Muscle of leg (tissue), 11 donors: ENCODE measurements around the gene GABPA. TPM values are rescaled to one million over a fixed set of nuclear protein-coding genes. Genes with fewer than 3 reads are reported as not detected.
A peak's percentile ranks its signal among the peaks of the same experiment; 100 is the strongest.
"Not testable (repeated sequence)": the region's sequence is repeated elsewhere in the genome, so short reads cannot be mapped to it uniquely, and the experiment has no call there.

Experiments used
- DNase-seq: peaks from one replicate; pipeline ENCODE4 v3.0.0; 2013
- H3K27ac ChIP-seq: one replicate; pipeline ENCODE4 v1.5.1; 2013; ENCODE audit warnings: mild to moderate bottlenecking, low read length, control low read depth
- H3K27me3 ChIP-seq: one replicate; pipeline ENCODE4 v1.6.1; 2013; ENCODE audit warnings: low read length; ENCODE audit not compliant: control insufficient read depth, insufficient read depth
- H3K36me3 ChIP-seq: one replicate; pipeline ENCODE4 v1.6.1; 2013; ENCODE audit warnings: low read length; ENCODE audit not compliant: control insufficient read depth, insufficient read depth
- H3K4me1 ChIP-seq: one replicate; pipeline ENCODE4 v1.6.1; 2013; ENCODE audit warnings: low read length; ENCODE audit not compliant: control insufficient read depth, insufficient read depth
- H3K4me3 ChIP-seq: one replicate; pipeline ENCODE4 v1.5.1; 2013; ENCODE audit warnings: low read length, control low read depth
- H3K9me3 ChIP-seq: replicated peaks from 2 replicates; pipeline ENCODE4 v1.6.1; 2013; ENCODE audit warnings: low read depth, low read length; ENCODE audit not compliant: control insufficient read depth
- WGBS: methylation state at CpG from one replicate; pipeline ENCODE4 v1.1.5; 2013; ENCODE audit warnings: missing lambda C conversion rate; ENCODE audit not compliant: insufficient coverage; 5-methylcytosine and 5-hydroxymethylcytosine counted together
- polyA plus RNA-seq, 8 donors: library from polyadenylated mRNA; unstranded; fragments of 120-200 nt; gene quantifications; one replicate each; pipeline versions ENCODE4 v1.2.1 to v1.2.3, GENCODE V29; 2013; ENCODE audit warnings: inconsistent platforms in 1 of 8, low replicate concordance in 1 of 8; ENCODE audit not compliant: insufficient read length in 8 of 8, insufficient read depth in 1 of 8
- total RNA-seq: library from RNA; stranded (reverse); fragments of 120-200 nt; gene quantifications from one replicate; pipeline ENCODE4 v1.2.4, GENCODE V29; 2013

Gene GABPA
- total and polyA plus RNA-seq, 9 donors = 23.2 to 39.7 (median 29.6) TPM

- no peaks in the 10 kb centered on the region for H3K27me3 ChIP-seq
- no peaks in the 10 kb centered on the region for H3K9me3 ChIP-seq
- whole genome bisulfite sequencing = no CpG with 5 or more reads among the region's 1 CpG
- H3K4me3 ChIP-seq = no peak overlapping the region
- no peaks in the 10 kb centered on the region for H3K4me1 ChIP-seq
- DNase-seq = no peak
- H3K36me3 ChIP-seq = peaks cover 35% of the 10 kb centered on the region
- H3K27ac ChIP-seq = no peak overlapping the region
Measured at GRCh38 chr21:25760677-25761076, 25.9 kb downstream of the GABPA start.

GRCh38 chr21:25764065-25764464, 29.3 kb downstream of the GABPA start:
- Histone ChIP-seq H3K36me3 (peaks cover 31% of the 10 kb centered on the region), H3K4me3 (no peak overlapping the region), H3K27me3 (no peaks in the 10 kb centered on the region), H3K4me1 (no peaks in the 10 kb centered on the region), H3K9me3 (no peaks in the 10 kb centered on the region), H3K27ac (no peak overlapping the region)
- DNase-seq = no peak
- no CpG with 5 or more reads among the region's 3 CpGs for WGBS

DNA sequence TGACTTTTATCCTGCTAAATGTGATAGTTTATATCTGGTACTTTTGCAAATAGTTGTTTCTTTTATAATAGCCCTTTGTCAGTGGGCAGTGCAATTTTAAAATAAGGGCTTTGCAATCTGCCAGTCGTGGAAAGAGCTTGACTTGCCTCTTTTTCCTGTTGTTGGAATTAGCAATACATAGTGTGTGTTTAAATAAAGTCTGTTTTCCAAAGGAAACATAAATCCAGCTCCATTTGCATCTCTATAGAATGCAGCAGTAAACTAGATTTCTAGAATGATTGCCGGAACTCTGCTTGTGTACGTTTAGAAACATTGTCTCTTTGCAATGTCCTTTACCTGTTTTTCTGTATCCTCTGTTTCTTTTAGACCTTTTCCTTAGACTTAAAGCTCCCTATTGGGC, 33.1 kb downstream of the GABPA start:
- WGBS = no CpG with 5 or more reads among the region's 3 CpGs
- peaks cover 9% of the 10 kb centered on the region for H3K36me3 ChIP-seq
- no peaks in the 10 kb centered on the region for H3K27me3 ChIP-seq
- H3K27ac ChIP-seq = no peak overlapping the region
- no peaks in the 10 kb centered on the region for H3K9me3 ChIP-seq
- H3K4me1 ChIP-seq = no peaks in the 10 kb centered on the region
- H3K4me3 ChIP-seq = no peak overlapping the region
- DNase-seq = no peak

- Histone ChIP-seq H3K36me3 (no peaks in the 10 kb centered on the region), H3K4me3 (no peak overlapping the region), H3K27me3 (no peaks in the 10 kb centered on the region), H3K27ac (no peak overlapping the region), H3K4me1 (no peaks in the 10 kb centered on the region), H3K9me3 (no peaks in the 10 kb centered on the region)
- 86% methylated on average over 1 of the region's 2 CpGs for WGBS
- DNase-seq = no peak
Measured at GRCh38 chr21:25772686-25773085, 37.9 kb downstream of the GABPA start.

GRCh38 chr21:25776440-25776839, 41.7 kb downstream of the GABPA start:
- no peak overlapping the region for H3K27ac ChIP-seq
- no peak overlapping the region for H3K4me3 ChIP-seq
- no peaks in the 10 kb centered on the region for H3K9me3 ChIP-seq
- no peaks in the 10 kb centered on the region for H3K27me3 ChIP-seq
- no peak for DNase-seq
- WGBS = no CpG with 5 or more reads among the region's 4 CpGs
- H3K36me3 ChIP-seq = no peaks in the 10 kb centered on the region
- H3K4me1 ChIP-seq = no peaks in the 10 kb centered on the region

DNA sequence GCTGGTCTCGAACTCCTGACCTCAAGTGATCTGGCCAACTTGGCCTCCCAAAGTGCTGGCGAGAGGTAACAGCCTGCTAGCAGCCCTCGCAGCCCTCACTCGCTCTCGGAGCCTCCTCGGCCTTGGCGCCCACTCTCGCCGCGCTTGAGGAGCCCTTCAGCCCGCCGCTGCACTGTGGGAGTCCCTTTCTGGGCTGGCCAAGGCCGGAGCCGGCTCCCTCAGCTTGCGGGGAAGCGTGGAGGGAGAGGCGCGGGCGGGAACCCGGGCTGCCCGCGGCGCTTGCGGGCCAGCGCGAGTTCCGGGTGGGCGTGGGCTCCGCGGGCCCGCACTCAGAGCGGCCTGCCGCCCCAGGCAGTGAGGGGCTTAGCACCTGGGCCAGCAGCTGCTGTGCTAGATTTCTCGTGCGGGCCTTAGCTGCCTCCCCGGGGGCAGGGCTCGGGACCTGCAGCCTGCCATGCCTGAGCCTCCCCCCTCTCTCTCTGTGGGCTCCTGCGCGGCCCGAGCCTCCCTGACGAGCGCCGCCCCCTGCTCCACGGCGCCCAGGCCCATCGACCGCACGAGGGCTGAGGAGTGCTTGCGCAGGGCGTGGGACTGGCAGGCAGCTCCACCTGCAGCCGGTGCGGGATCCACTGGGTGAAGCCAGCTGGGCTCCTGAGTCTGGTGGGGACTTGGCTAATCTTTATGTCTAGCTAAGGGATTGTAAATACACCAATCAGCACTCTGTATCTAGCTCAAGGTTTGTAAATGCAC, 43.5 kb downstream of the GABPA start:
- not testable (repeated sequence) for H3K27ac ChIP-seq, H3K27me3 ChIP-seq, DNase-seq, H3K36me3 ChIP-seq, H3K9me3 ChIP-seq, H3K4me3 ChIP-seq, H3K4me1 ChIP-seq
- WGBS = 90% methylated on average over 49 of the region's 52 CpGs

GRCh38 chr21:25788677-25789076, 53.9 kb downstream of the GABPA start:
- H3K27me3 ChIP-seq = peaks cover 3% of the 10 kb centered on the region
- WGBS = 72% methylated on average over 5 of the region's 6 CpGs
- no peak overlapping the region for H3K4me3 ChIP-seq
- DNase-seq = no peak
- H3K4me1 ChIP-seq = peaks cover 5% of the 10 kb centered on the region
- H3K27ac ChIP-seq = no peak overlapping the region
- no peaks in the 10 kb centered on the region for H3K9me3 ChIP-seq
- H3K36me3 ChIP-seq = no peaks in the 10 kb centered on the region

GRCh38 chr21:25790122-25790877, 55.5 kb downstream of the GABPA start:
- no peaks in the 10 kb centered on the region for H3K9me3 ChIP-seq
- no peaks in the 10 kb centered on the region for H3K36me3 ChIP-seq
- peaks cover 2% of the 10 kb centered on the region for H3K27me3 ChIP-seq
- WGBS = 0% methylated on average over 3 of the region's 7 CpGs
- H3K4me3 ChIP-seq = peak overlapping the region; percentile 29
- H3K4me1 ChIP-seq = peaks cover 5% of the 10 kb centered on the region
- peak overlapping the region; percentile 65 for H3K27ac ChIP-seq
- DNase-seq = peak; percentile 73

- no peaks in the 10 kb centered on the region for H3K9me3 ChIP-seq
- no peak overlapping the region for H3K4me3 ChIP-seq
- peaks cover 2% of the 10 kb centered on the region for H3K27me3 ChIP-seq
- H3K27ac ChIP-seq = no peak overlapping the region
- no peaks in the 10 kb centered on the region for H3K36me3 ChIP-seq
- peak; percentile 30 for DNase-seq
- peaks cover 5% of the 10 kb centered on the region for H3K4me1 ChIP-seq
Measured at GRCh38 chr21:25790878-25791204, 56.1 kb downstream of the GABPA start.

DNA sequence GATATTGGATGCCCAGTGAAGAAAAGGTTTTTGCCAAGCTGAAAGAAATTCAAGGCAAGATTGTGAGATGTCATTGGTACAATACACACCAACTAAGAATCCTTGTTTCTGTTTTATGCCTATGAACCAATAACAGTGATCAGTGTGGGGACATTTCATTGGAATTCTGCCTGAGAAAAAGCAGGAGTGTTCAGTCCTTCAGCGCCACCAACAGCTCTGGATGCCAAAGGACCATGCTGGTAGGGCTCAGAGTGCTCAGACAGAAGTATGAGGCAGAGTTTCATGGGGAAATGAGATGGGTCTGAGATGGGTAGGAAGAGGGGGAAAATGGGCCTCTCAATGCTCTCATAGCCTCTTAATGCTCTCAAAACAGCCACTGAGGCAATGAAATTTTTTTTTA, 56.5 kb downstream of the GABPA start:
- Histone ChIP-seq H3K4me1 (peaks cover 5% of the 10 kb centered on the region), H3K27ac (no peak overlapping the region), H3K27me3 (peaks cover 2% of the 10 kb centered on the region), H3K36me3 (no peaks in the 10 kb centered on the region), H3K4me3 (no peak overlapping the region), H3K9me3 (no peaks in the 10 kb centered on the region)
- 100% methylated on average over 1 of the region's 1 CpG for WGBS
- DNase-seq = no peak
